Activated CD8-positive, alpha-beta memory T cell treated with anti-CD3 and anti-CD28 coated beads, Interleukin-2, amount 50 U/mL, for 4 hours (primary cell): ENCODE data around the gene KCNJ4.
A peak's percentile ranks its signal among the peaks of the same experiment; 100 is the strongest.
"Not testable (repeated sequence)": the region's sequence is repeated elsewhere in the genome, so short reads cannot be mapped to it uniquely, and the experiment has no call there.

Experiments used
- DNase-seq: peaks from one replicate; pipeline ENCODE4 v3.0.0-alpha.2; 2020

Gene KCNJ4

DNA sequence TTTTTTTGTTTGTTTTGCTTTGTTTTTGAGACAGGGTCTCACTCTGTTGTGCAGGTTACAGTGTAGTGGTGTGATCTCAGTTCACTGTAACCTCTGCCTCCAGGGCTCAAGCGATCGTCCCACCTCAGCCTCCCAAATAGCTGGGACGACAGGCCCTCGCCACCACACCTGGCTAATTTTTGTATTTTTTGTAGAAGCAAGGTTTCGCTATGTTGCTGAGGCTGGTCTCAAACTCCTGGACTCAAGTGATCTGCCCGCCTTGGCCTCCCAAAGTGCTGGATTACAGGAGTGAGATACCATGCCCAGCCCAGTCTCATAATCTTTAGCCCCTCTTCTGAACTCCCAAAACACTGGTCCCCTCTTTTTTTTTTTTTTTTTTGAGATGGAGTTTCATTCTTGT lies 50.6 kb downstream of the KCNJ4 start:
- no peak for DNase-seq

DNA sequence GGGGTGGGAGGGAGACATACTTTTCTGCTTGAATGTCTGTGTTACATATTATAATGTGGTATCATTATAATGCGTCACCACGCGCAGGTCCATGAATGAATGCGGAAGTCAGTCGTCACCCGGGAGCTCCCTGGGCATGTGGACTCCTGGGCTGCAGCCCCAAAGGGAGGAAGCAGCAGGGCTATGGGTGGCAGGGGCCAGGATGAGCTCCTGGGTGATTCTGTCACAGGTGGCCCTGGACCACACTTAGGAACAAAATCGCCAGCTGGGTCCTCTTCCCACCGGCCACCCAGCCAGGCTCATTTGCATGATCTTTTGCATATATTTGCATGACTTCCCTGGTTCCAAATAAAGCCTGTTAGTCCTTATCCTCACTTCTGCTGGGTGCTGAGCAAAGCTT lies 51.2 kb downstream of the KCNJ4 start:
- no peak for DNase-seq

DNA sequence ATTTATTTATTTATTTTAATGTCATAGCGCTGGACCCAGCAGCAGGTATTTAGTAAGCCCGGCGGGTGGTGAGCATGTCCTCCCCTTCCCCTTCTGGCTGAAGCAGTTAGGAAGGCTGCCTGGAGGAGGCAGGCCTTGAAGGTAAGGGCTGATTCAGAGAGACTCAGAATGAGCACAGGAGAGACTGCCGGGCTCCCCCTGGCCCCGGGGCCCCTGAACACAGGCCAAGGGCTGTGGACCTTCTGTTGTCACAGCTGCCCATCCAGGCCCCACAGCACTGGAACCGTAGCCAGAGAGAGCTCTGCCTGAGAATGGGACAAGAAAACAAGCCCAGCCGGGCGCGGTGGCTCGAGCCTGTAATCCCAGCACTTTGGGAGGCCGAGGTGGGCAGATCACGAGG lies 52.8 kb downstream of the KCNJ4 start:
- DNase-seq, result no peak

DNA sequence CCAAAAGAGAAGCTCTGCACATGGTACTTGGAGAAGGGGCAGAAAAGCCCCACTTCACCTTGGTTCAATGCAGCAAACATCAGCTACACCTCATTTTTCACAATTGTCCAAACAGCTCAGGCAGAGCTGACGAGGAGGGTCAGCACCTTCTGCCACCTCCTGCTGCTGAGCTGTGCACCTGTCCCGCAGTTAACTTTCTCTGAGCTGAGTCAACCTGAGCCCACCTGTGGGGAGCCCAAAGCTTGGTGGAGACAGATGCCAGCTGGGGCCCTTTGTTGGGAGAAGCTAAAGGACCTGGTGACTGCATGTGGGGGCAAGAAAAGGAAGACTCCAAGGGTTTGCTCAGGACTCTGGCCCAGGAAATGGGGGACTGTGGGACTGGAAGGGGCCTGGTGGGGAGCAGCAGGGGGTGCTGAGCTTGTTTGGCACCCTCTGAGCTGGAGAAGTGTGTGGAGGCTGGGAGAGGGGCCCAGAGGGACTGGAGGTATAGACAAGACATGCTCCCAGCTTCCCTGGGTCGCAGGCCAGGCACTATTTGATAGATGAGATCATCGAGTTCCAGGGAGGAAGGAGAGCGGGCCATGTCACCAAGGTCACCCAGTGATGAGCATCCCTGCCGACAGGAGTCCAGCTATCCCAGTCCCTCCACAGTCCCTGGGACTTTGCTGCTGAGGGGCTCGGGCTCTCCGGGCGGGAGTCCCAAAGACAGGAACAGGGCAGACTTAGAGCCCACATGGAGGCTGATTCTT lies 53.5 kb downstream of the KCNJ4 start:
- DNase-seq, result no peak

DNA sequence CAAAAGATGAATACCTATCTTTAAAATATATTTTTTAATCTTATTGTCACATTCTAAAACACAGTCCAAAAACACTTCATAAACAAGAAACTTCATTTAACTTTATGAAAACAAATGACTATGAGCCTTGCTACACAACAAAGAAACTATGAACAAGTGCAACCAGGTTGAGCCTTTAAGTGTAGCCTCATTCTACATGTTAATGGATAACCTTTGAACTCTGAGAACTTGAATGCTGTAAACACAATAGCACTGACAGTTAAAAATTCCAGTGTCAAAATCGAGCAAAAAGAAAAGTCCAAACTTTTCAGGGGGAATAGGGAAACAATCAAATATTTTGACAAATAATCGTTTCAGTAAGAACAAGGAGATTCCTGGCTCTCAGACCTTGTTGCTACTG lies 54.7 kb downstream of the KCNJ4 start:
- DNase-seq, result not testable (repeated sequence)

DNA sequence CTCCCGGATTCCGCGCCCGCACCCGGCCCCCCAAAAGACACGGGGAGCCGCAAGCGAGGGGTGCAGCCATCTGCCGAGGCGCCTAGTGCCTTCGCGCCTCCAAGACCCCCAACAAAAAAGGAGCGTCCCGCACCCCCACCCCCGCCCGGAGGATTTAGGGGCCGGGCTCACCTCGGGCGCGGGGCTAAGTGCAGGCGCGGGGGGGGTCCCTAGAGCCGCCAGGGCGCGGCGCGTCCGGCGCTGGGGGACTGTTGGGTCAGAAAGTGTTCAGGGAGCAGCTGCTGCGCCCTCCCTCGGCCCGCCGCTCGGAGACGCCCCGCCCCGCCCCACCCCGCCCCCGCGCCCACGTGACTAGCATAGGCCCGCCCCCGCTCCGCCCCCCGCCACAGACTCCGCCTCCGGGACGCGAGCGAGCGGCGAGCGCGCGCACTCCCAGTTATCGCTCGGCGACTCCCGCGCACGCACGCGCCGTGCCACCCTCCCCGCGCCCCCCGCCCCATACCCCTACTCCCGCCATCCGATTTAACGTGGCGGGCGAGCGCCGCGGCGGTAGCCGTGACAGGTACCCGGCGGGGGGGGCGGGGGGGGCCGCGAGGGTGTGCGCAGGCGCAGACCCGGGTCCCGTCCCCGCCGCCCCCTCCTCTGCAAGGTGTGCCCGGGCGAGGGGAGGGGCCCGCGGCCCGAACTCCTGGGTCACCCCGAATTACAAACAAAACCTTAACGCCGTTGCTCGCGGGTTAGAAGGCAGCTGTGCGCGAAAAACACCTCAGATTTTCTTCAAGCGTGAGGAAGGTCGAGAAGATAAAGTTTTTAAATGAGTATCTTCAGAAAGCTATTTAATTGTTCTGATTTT lies 56.2 kb downstream of the KCNJ4 start:
- peak; percentile 83 for DNase-seq

DNA sequence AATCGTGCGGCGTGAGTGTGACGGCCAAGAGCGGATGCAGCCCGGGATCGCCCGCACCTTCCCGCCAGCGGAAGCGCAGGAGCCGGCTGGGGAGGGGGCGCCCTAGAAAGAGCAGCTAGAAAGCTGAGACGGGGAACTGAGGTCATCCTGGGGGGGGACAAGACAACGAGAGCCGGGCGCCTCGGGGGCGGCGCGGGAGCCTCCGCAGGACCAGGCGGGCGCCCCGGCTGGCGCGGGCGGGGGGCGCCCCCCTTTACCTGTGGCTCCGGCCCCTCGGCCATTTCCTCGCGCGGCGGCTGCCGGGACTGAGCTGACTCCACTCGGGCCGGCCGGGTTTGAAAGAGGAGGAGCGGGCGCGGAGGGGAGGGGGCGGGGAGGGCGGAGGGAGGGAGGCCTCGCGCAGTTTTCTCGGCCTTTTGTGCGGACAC lies 56.8 kb downstream of the KCNJ4 start:
- not testable (repeated sequence) for DNase-seq

DNA sequence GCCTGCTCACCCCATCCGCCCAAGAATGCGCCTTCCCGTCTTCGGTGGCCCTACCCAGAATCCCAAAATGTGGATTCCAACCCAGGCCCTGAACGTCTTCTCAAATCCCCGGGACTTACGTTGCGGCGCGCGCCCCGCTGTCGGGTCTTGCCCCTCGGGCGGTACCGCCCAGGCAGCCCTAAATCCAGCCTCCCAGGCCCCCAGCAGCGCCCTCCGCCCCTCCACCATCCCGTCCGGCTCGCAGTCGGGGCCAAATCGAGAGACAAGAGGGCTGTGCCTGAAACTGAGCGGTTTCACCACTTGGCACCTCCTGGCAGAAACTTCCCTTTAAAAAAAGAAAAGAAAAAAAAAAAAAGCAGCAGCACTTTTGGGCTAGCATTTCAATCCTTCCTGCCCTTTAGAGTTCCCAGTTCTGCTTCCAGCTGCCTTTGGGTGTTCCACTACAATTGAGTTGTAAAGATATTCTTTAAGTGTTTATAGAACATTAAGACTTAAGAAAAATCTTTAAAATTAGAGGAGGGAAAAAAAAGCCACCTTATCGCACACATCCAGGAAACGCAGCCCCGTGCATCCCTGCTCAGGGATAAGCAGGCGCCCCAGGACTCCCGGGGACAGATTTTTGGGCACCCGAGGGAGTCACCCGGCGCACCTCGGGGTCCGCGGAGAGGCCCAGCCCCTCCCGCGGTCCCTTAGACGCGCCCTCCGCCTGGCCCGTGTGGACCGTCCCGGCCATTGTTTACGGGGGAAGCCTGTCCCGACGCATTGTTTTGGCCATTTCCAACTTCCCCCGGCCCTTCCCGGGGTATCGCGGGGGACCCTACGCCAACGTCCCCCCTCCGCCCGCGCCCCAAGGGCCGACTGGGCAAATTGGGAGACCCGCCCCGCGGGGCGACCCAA lies 57.6 kb downstream of the KCNJ4 start:
- no peak for DNase-seq

DNA sequence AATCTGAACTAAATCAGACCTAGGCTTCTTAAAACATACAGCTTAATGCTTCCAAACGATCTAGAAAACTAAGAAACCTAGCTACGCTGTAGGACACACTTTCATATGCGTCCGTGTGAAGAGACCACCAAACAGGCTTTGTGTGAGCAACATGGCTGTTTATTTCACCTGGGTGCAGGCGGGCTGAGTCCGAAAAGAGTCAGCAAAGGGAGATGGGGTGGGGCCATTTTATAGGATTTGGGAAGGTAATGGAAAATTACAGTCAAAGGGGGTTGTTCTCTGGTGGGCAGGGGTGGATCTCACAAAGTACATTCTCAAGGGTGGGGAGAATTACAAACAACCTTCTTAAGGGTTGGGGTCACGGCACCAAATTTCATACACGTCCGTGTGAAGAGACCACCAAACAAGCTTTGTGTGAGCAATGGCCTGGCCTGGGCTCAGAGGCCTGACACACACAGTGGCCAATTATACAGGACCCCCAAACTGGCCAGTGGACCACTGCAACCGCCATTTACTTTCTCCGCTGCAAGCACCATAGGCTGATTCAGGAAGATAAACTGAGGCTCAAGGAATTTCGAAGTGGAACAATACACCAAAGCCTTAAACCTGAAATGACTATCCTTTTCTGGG lies 58.4 kb downstream of the KCNJ4 start:
- not testable (repeated sequence) for DNase-seq

DNA sequence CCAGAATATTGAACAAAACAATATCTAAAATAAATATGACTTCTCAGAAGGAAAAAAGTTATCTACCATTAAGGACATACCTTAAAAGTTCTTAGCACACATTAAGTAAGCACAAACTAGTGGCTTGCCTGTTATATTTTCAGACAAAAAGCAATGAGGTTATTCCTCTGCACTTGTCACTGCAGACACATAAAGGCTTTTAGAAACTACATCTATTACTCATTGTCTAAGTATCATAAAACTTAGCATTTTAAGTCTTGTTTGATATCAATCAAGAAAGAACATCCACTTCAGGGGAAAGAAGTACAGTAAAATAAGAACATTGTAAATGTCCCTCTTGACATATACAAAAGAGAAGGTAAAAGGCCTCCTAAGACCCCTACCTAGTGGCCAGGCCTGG lies 59.1 kb downstream of the KCNJ4 start:
- DNase-seq, result not testable (repeated sequence)

DNA sequence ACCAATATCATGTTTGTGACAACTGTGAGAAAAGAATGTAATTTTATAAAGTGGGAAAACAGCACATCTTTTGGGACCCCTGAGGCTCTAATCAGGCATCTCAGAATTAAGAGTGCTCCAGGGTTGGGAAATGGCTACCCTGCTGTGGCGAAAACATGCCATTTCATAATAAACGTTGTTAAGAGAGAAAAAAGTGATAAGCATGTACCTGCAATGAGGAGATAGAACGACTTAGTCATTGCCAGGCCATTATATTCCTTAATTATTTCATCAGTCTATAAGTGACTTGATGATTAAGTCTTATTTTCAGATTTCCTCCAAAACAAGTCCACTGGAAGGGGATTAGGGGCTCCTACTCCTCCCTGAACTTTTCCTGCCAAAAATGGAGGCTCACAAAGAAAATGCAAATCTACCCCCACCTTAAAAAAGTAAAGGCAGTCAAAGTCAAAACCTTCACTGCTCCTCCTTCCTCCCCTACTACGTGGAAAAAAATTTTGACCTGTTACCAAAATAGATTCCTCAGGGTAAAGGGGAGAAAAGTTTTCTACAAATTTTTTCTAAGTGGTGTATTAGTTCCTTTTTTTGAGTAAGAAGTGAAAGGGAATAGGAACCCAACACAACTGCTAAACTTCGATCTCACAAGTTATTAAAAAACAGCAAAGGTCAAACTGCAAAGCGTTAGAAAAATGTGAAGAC lies 59.9 kb downstream of the KCNJ4 start:
- not testable (repeated sequence) for DNase-seq

DNA sequence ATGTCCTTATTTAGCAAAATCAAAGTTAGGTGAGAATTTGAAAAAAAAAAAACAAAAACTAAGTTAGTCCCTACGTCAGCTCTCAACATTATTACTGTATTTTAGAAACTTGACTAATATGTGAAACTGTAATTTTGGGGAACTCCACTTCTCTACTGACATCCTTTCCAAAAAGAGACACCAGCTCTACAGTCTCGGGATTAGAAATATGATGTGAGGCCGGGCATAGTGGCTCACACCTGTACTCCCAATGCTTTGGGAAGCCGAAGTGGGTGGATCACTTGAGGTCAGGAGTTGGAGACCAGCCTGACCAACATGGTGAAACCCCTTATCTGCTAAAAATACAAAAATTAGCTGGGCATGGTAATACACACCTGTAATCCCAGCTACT lies 65.6 kb downstream of the KCNJ4 start:
- DNase-seq, result not testable (repeated sequence)

DNA sequence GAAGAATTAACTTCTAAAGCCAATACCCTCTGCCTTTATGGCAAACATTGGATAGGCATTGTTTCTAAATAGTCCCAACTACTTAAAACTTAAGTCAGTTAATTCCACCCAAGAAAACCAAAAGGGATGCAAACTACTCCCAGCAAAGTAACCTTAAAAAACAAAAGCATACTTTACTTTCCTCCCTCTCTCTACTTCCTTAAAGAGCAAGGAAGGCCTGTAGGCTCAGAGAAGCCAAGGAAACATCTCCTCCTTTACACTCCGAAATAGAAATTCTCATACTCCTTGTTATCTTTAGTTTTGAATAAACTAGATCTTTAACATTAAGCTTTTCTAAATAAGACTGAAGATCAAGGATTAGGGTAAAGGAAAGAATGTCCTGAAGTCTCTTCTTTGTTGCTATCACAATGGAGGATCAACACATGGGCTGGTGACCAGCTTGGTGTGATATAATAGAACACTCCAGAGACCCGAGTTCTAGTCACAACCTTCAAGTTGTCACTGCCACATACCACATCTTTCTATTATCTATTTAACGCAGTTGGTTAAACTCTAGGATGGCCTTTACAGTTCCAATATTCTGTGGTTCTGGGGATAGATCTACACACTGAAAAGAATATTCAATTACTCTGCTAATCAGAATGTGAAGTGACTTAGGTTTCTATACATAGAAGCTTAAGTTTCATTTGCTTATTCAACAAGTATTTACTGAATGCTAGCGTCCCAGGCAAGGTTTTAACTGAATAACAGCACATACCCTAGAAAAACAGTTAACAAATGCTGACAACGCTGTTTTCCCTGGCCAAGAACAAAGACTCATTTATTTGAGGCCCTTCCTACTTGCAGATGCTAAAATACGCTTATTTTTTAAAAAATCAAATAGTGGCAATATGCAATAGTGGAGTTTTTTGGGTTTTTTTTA lies 66.2 kb downstream of the KCNJ4 start:
- not testable (repeated sequence) for DNase-seq

DNA sequence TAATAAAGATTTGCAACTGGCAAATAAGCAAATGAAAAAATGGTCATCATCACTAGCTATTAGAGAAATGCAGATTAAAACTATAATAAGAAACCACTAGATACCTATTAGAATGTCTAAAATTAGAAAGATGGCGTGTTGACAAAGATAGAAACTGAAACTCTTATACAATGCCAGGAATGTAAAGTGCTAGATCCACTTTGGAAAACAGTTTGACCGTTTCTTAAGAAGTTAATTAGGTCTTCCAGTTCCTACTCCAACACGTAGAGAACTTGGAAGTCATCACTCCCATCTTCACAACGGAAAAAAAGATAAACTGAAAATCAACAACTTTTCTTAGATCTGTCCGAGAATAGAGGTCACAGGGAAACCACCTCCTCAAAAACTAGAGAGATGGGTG lies 68.1 kb downstream of the KCNJ4 start:
- not testable (repeated sequence) for DNase-seq

DNA sequence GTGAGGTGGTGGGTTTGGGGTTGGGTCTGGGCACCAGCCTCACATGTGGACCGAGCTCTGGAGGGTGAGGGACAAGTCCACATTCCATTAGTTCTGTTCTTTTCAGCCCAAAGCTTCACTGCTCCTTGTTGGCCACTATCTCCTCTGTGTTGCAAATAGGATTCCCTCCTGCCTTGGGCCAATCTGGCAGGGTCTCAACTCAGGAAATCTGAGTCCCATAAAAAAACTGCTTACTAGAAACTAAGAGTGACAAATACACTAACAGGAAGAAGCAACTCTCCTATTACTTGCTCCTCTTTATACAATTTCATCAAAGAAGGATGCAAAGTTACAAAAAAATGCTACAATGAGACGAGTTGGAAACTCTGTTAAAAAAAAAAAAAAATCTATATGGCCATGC lies 71.6 kb downstream of the KCNJ4 start:
- DNase-seq, result no peak

DNA sequence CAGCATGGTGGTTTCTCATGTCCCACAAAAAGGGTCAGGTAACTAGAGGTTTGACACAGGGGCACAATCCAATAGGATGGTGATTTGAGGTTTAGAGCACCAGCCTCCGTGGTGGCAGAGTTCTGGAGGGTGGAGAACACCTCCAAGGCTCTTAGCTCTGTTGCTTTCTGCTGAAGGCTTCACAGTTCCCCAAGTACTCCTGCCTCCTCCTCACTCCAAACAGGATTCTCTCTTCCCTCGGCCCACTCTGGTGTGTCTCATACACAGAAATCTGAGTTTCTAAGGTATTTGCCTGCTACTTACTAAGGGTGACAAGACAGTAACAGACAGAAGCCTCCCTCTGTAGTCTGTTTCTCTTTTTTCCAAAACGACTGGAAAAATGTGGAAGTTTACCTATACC lies 73.6 kb downstream of the KCNJ4 start:
- not testable (repeated sequence) for DNase-seq
